ENCODE results near the gene C2orf76.

Gene C2orf76

GRCh38 chr2:119367472-119368099, 952 bp upstream of the C2orf76 start:
- peaks cover 17% of the 10 kb centered on the region for H3K36me3 ChIP-seq (ENCODE audit: insufficient read depth, low read length)
- no peaks in the 10 kb centered on the region for H3K9me3 ChIP-seq (ENCODE audit: control insufficient read depth, insufficient read depth, low read length)
- no peaks in the 10 kb centered on the region; the same call in 1 of the 2 replicates for H3K4me1 ChIP-seq (ENCODE audit: insufficient read depth, low read length)
- peak overlapping the region; percentile 89 for H3K9ac ChIP-seq (ENCODE audit: low read depth, low read length)

DNA sequence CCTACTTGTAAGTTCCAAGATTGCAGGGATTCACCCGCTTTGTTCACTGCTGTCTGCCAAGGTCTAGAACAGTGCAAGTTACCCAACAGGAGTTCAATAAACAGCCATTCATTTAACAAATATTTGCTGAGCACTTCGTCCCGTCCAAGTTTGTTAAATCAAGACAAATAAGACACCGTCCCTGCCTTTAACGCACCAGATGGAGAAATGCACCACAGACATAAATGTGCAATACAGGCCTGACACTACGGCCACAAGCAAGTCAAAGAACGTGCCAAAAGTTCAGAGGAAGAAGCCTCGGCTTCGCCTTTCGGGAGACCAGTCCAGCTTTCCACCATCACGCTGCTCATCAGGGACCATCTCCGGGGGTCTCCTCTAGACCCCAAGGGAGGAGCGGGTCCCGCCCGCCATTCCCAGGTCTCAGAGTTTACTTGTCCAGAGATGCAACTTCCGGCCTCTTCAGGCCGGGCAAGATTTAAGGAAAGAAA, 429 bp downstream of the C2orf76 start:
- peaks cover 10% of the 10 kb centered on the region; the same call in 1 of the 2 replicates for H3K36me3 ChIP-seq (ENCODE audit: insufficient read depth, low read length)
- no peaks in the 10 kb centered on the region; the same call in 1 of the 2 replicates for H3K4me1 ChIP-seq (ENCODE audit: insufficient read depth, low read length)
- H3K9me3 ChIP-seq (ENCODE audit: control insufficient read depth, insufficient read depth, low read length), result no peaks in the 10 kb centered on the region
- peak overlapping the region; percentile 89 for H3K9ac ChIP-seq (ENCODE audit: low read depth, low read length)

DNA sequence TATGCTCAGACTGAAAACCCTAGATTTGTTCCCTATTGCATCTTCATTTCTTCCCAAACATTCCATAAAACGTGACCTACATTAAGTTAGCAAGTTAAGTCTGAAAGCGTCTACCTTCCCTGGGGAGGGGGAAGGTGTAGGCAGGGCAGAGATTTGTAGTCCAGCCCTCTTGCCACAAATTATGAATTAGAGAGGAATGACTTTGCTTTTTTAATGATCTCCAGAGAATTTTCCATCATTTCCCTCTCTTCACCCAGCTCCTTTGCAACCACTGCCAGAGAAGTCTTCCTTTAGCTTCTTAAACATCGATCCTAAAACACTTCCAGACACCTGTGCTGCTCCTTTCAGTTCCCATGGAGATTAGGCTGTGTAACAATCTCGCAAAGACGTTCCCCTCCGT, 1.2 kb downstream of the C2orf76 start:
- H3K9ac ChIP-seq (ENCODE audit: low read depth, low read length), result peak overlapping the region; percentile 89; the same call in 1 of the 2 replicates
- peaks cover 10% of the 10 kb centered on the region; the same call in 1 of the 2 replicates for H3K36me3 ChIP-seq (ENCODE audit: insufficient read depth, low read length)
- H3K4me1 ChIP-seq (ENCODE audit: insufficient read depth, low read length), result no peaks in the 10 kb centered on the region; the same call in 1 of the 2 replicates
- H3K9me3 ChIP-seq (ENCODE audit: control insufficient read depth, insufficient read depth, low read length), result no peaks in the 10 kb centered on the region

- H3K9me3 ChIP-seq (ENCODE audit: control insufficient read depth, insufficient read depth, low read length), result no peaks in the 10 kb centered on the region
- H3K4me1 ChIP-seq (ENCODE audit: insufficient read depth, low read length), result no peaks in the 10 kb centered on the region; the same call in 1 of the 2 replicates
- H3K9ac ChIP-seq (ENCODE audit: low read depth, low read length), result no peak overlapping the region
- peaks cover 8% of the 10 kb centered on the region; the same call in 1 of the 2 replicates for H3K36me3 ChIP-seq (ENCODE audit: insufficient read depth, low read length)
Observed at GRCh38 chr2:119364798-119365197, 1.8 kb downstream of the C2orf76 start.

DNA sequence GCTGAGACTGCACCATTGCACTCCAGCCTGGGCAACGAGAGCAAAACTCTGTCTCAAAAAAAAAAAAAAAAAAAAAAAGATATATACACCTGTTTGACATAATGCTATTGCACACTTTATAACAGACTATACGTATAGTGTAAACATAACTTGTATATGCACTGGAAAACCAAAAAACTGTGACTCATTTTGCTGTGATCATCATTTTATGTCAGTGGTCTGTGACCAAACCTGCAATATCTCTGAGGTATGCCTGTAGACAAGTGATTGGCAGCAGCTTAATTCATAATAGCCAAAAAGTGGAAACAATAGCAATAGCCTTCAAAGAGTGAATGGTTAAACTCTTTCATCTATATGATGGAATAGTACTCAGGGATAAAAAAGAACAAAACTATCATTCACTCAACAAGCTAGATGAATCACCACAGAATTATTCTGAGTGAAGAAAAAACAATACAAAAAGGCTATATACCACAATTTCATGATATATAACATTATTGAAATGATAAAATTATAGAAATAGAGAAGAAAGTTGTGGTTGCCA, 6.1 kb downstream of the C2orf76 start:
- Histone ChIP-seq H3K4me1 (ENCODE audit: insufficient read depth, low read length) (no peaks in the 10 kb centered on the region), H3K36me3 (ENCODE audit: insufficient read depth, low read length) (no peaks in the 10 kb centered on the region), H3K9me3 (ENCODE audit: control insufficient read depth, insufficient read depth, low read length) (no peaks in the 10 kb centered on the region), H3K9ac (ENCODE audit: low read depth, low read length) (no peak overlapping the region)

DNA sequence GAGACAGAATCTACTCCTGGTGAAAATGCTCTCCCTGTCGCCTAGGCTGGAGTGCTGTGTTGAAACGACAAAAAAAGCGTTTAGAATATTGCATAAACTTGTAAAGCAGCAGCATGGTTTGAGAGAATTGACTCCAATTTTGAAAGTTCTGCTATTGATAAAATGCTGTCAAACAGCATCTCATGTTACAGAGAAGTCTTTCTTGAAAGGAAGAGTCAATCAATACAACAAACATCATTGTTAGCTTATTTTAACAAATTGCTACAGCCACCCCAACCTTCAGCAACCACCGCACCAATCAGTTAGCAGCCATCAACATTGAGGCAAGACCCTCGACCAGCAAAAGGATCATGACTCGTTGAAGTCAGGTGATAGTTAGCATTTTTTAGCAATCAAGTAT, 6.9 kb downstream of the C2orf76 start:
- H3K36me3 ChIP-seq (ENCODE audit: insufficient read depth, low read length), result no peaks in the 10 kb centered on the region
- no peaks in the 10 kb centered on the region for H3K4me1 ChIP-seq (ENCODE audit: insufficient read depth, low read length)
- no peaks in the 10 kb centered on the region for H3K9me3 ChIP-seq (ENCODE audit: control insufficient read depth, insufficient read depth, low read length)
- H3K9ac ChIP-seq (ENCODE audit: low read depth, low read length), result no peak overlapping the region

- Histone ChIP-seq H3K4me1 (ENCODE audit: insufficient read depth, low read length) (0 out of 2 replicates have a peak, but pooled peaks cover 3% of the 10 kb centered on the region), H3K9me3 (ENCODE audit: control insufficient read depth, insufficient read depth, low read length) (no peaks in the 10 kb centered on the region), H3K9ac (ENCODE audit: low read depth, low read length) (no peak overlapping the region), H3K36me3 (ENCODE audit: insufficient read depth, low read length) (no peaks in the 10 kb centered on the region)
Observed at GRCh38 chr2:119354860-119355259, 11.8 kb downstream of the C2orf76 start.

DNA sequence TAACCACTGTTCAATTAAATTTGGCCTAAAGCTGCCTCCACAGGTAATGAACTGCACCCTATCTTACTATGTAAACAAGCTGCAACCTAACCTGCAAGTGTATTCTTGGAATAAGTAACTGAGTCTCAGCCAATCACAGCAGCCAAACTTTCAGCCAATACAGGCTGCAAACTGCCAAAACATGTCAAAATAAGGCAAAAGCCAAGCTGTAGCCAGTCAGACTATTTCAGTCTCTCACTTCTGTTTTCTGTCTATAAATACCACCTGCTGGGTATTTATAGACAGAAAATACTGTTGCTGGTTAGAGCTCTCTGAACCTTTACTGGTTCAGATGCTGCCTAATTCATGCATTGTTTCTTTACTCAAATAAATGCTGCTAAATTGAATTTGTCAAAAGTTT, 14.3 kb downstream of the C2orf76 start:
- H3K9ac ChIP-seq (ENCODE audit: low read depth, low read length), result no peak overlapping the region
- H3K4me1 ChIP-seq (ENCODE audit: insufficient read depth, low read length), result peaks cover 9% of the 10 kb centered on the region
- H3K36me3 ChIP-seq (ENCODE audit: insufficient read depth, low read length), result no peaks in the 10 kb centered on the region
- no peaks in the 10 kb centered on the region for H3K9me3 ChIP-seq (ENCODE audit: control insufficient read depth, insufficient read depth, low read length)

GRCh38 chr2:119350311-119350998, 16.2 kb downstream of the C2orf76 start:
- Histone ChIP-seq H3K4me1 (ENCODE audit: insufficient read depth, low read length) (peaks cover 9% of the 10 kb centered on the region), H3K36me3 (ENCODE audit: insufficient read depth, low read length) (no peaks in the 10 kb centered on the region), H3K9me3 (ENCODE audit: control insufficient read depth, insufficient read depth, low read length) (no peaks in the 10 kb centered on the region), H3K9ac (ENCODE audit: low read depth, low read length) (no peak overlapping the region)

- H3K36me3 ChIP-seq (ENCODE audit: insufficient read depth, low read length), result no peaks in the 10 kb centered on the region
- H3K9ac ChIP-seq (ENCODE audit: low read depth, low read length), result no peak overlapping the region
- H3K4me1 ChIP-seq (ENCODE audit: insufficient read depth, low read length), result peaks cover 9% of the 10 kb centered on the region
- H3K9me3 ChIP-seq (ENCODE audit: control insufficient read depth, insufficient read depth, low read length), result no peaks in the 10 kb centered on the region
Observed at GRCh38 chr2:119349289-119349688, 17.3 kb downstream of the C2orf76 start.

- Histone ChIP-seq H3K36me3 (ENCODE audit: insufficient read depth, low read length) (no peaks in the 10 kb centered on the region), H3K9ac (ENCODE audit: low read depth, low read length) (no peak overlapping the region), H3K9me3 (ENCODE audit: control insufficient read depth, insufficient read depth, low read length) (no peaks in the 10 kb centered on the region), H3K4me1 (ENCODE audit: insufficient read depth, low read length) (no peaks in the 10 kb centered on the region)
Observed at GRCh38 chr2:119341684-119342083, 24.9 kb downstream of the C2orf76 start.

DNA sequence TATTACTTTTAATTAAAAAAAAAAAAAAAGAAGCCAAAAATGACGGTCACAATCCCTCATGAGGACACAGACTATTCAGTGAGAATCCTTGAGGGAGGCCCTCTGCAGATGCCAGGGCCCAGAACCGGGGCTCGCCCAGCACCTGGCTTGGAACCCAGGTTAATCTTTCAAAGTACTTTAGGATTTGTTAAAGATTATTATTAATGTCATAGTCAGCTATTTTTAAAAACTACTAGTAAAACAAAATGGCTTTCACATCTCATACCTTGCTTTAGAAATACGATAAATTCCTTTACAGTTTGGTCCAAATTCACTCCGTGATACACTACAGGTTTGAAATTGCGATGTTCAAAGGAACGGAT, 27.1 kb downstream of the C2orf76 start:
- Histone ChIP-seq H3K4me1 (ENCODE audit: insufficient read depth, low read length) (no peaks in the 10 kb centered on the region), H3K36me3 (ENCODE audit: insufficient read depth, low read length) (no peaks in the 10 kb centered on the region), H3K9ac (ENCODE audit: low read depth, low read length) (no peak overlapping the region), H3K9me3 (ENCODE audit: control insufficient read depth, insufficient read depth, low read length) (no peaks in the 10 kb centered on the region)

DNA sequence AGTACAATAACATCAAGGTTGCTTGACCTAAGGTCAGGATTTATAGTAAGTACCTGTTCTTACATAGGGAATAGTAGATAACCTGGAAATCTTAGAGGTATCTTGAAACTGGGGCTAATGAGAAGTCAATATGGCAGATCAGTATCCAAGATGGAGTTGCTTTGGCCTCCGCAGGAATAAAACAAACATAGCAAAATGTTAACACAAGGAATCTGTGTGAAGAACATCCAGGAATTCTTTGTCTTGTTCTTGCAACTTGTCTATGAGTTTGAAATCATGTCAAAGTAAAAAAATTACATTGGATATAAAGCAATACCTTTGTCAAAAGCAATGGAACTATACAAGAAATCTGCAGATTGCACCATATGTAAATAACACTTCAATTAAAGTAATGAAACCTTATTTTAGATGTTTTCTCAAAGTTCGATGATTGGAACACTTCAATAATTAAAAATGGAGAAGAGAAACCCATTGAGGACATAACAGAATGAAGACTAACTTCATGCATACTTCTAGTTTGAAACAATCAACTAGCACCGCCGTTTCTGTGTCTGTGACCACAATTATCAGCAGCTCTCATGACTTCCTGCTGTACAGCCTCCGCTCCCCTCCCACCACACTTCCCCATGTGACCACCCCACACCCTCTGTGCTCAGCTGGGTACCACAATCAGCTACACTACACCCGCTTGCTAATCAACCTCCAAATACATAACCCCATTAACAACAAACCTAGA, 27.6 kb downstream of the C2orf76 start:
- Histone ChIP-seq H3K9ac (ENCODE audit: low read depth, low read length) (no peak overlapping the region), H3K4me1 (ENCODE audit: insufficient read depth, low read length) (no peaks in the 10 kb centered on the region), H3K9me3 (ENCODE audit: control insufficient read depth, insufficient read depth, low read length) (no peaks in the 10 kb centered on the region), H3K36me3 (ENCODE audit: insufficient read depth, low read length) (no peaks in the 10 kb centered on the region)

GRCh38 chr2:119338272-119338671, 28.4 kb downstream of the C2orf76 start:
- Histone ChIP-seq H3K36me3 (ENCODE audit: insufficient read depth, low read length) (no peaks in the 10 kb centered on the region), H3K9ac (ENCODE audit: low read depth, low read length) (no peak overlapping the region)

More at GRCh38 chr2:119338272-119338671, 28.4 kb downstream of the C2orf76 start:
- H3K9me3 ChIP-seq (ENCODE audit: control insufficient read depth, insufficient read depth, low read length), result no peaks in the 10 kb centered on the region
- H3K4me1 ChIP-seq (ENCODE audit: insufficient read depth, low read length), result no peaks in the 10 kb centered on the region
